Right ventricle myocardium superior (tissue), 1 donor: ENCODE measurements around the gene GABRA5. TPM values are rescaled to one million over a fixed set of nuclear protein-coding genes. Genes with fewer than 3 reads are reported as not detected.
"Not testable (repeated sequence)": the region's sequence is repeated elsewhere in the genome, so short reads cannot be mapped to it uniquely, and the experiment has no call there.

Source experiments
- ATAC-seq: fragments of 200-7000 bp; cut with Tn5 transposase; one replicate; pipeline ENCODE4 v1.9.1; 2020; ENCODE audit warnings: mild to moderate bottlenecking; ENCODE audit not compliant: poor library complexity
- DNase-seq: peaks from one replicate; pipeline ENCODE4 v3.0.0-alpha.2; 2020
- intact Hi-C: fragments of 100-400 bp; cut with DNase I; formaldehyde crosslinking; loops from one replicate; pipeline ENCODE4 v1.11.2; 2022
- total RNA-seq: library from RNA; stranded (reverse); fragmentation: NEBNext Ultra II Directional; extraction: Animal tissue kit (Norgen Biotek cat#: 25700); gene quantifications from one replicate; pipeline ENCODE4 v1.2.1, GENCODE V29; 2021
- donor health status: DM: no; HTN: yes; CAD: no; lungs with severe emphysema.

The GABRA5 gene
- total RNA-seq, 1 donor from 2014 or later: not detected

DNA sequence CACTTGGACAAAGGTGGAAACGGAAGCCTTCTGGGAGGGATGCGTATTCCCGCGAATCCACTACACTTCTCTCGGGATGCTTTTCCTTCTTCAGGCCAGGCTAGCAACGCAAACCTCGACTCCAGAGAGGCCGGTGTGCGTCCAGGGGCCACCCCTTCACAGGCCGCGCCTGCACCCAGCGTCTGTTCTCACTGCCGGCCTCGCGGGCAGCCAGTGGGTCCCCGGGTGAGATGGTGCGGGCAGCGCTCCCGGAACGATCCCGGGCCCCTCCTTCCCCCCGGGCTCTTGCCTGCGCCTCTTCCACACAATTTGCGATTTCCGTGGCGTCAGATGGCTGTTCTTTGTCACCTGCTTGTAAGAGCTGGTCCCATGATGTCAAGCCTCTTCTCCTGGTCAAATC lies 27.3 kb downstream of the GABRA5 start:
- DNase-seq: no peak
- no peak for ATAC-seq
- intact Hi-C loops: no loop called here

- intact Hi-C loops, ATAC-seq, DNase-seq: not testable (repeated sequence)
Observed at GRCh38 chr15:26895346-26895745, 28.5 kb downstream of the GABRA5 start.

DNA sequence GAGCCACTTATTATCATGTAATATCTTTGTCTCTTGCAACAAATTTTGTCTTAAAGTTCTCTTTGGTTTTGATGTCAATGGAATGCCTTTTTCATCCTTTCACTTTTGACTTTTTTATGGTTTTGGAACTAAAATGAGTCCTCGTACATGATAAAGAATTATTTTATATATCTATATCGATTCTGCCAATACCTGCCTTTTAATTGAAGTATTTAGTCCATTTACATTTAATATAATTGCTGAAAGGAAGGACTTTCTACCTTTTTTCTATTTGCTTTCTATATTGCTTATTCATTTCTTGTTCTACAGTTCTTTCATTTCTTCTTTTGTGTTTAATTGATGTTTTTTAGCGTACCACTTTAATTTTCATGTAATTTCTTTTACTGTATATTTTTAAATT lies 32.8 kb downstream of the GABRA5 start:
- intact Hi-C loops: no loop called here
- ATAC-seq: no peak

GRCh38 chr15:26901041-26901440 lies 34.2 kb downstream of the GABRA5 start:
- intact Hi-C loops: no loop called here
- ATAC-seq (no peak), DNase-seq (no peak)

More for the DNA sequence above, 32.8 kb downstream of the GABRA5 start:
- DNase-seq: no peak

- no peak for ATAC-seq
- no peak for DNase-seq
- intact Hi-C loops: no loop called here
Observed at GRCh38 chr15:26910715-26911114, 43.9 kb downstream of the GABRA5 start.

- ATAC-seq (no peak), DNase-seq (no peak)
- intact Hi-C loops: no loop called here
Observed at GRCh38 chr15:26921433-26921832, 54.6 kb downstream of the GABRA5 start.

DNA sequence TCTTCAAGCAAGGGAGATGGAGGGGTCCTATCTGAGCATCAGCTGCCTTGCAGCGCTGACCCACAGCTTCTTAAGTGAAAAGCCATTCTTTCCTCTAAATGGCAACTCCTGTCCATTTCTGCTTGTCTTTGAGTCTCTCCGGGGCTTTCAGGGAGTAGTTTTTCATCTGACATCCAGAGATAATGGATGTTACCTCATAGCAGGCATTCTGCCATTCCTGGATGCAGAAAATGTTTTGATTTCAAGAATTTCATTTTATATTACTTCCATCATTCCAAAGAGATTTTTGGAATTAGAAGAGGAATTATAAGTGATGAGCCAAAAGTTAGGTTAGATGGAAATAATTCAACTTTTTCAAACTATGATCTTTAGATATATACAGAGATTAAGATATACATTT lies 59.2 kb downstream of the GABRA5 start:
- intact Hi-C loops: no loop called here
- DNase-seq: no peak
- ATAC-seq: no peak

GRCh38 chr15:26928051-26928450 lies 61.2 kb downstream of the GABRA5 start:
- intact Hi-C loops: no loop called here
- no peak for DNase-seq
- no peak for ATAC-seq

GRCh38 chr15:26929588-26929987 lies 62.7 kb downstream of the GABRA5 start:
- DNase-seq: no peak
- ATAC-seq: no peak
- intact Hi-C loops: no loop called here

DNA sequence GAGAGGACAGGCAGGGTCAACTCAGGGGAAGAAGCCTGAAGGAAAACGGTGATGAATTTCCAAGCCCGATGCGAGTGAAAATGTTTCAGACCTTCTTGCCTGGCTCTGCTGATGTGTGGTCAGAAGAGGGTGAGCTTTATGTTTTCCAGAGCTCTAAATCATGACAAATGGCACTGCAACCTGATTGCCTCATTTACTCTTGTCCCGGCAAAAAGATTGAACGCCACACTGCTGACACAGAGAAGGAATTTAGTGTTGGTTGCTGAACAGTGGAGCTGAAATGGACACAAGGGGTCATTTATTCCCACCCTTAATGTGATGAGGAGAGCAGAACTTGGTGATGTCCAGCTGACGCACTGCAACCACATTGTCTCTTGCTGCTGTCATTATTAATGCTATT lies 68.0 kb downstream of the GABRA5 start:
- no peak for ATAC-seq
- DNase-seq: no peak
- intact Hi-C loops: no loop called here

DNA sequence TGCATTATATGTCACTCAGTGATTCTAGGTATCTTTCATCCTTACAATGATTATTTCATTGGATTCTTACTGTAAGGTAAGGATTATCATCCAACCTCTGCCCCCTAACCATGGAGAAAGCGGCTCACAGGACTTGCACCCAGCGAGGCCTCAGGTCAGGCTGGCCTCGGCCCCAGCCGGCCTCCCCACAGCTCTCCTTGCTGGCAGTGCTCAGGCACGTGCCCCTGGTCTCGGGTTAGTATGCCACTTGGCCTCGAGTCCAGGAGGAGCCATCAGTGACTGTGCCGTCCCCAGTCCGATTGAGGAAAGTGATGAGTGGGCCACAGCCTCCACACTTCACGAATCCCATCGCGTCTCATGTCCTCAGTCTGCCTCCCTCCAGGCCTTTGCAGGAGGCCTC lies 68.5 kb downstream of the GABRA5 start:
- intact Hi-C loops: no loop called here
- ATAC-seq: no peak

DNA sequence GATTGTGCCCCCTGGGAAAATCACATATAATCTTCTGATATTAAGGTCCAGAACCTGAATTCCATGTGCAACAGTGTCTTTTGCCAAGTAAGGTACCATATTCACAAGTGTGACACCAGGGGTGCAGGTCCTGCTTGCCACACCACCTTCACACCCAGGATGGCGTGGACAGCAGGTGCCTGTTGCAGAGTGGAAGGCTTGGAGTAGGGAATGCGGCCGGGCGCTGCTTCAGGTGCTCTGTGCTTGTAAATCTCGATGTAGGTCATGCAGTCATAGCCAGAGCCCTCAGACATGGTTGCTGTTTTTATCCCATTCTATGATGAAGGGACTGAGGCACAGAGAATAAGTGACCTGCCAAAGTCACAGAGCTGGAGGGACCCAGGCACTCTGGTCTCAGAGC lies 69.6 kb downstream of the GABRA5 start:
- intact Hi-C loops: no loop called here
- no peak for ATAC-seq

More for the DNA sequence above, 68.5 kb downstream of the GABRA5 start:
- DNase-seq: no peak

DNA sequence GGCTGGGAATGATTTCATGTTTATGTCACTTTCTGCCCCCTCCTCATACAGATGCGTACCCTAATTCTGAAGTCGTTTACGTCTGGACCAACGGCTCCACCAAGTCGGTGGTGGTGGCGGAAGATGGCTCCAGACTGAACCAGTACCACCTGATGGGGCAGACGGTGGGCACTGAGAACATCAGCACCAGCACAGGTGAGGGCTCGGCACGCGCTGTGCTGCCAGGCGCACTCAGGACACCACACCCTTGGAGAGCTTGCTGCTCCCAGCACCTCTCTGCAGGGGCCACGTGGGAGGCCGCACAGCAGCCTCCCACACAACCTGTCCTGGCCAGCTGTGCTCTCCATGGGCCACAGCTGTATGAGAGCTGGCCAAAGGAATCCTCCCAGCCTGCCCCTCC lies 70.3 kb downstream of the GABRA5 start:
- no peak for ATAC-seq
- no peak for DNase-seq
- intact Hi-C loops: no loop called here

More for the DNA sequence above, 69.6 kb downstream of the GABRA5 start:
- DNase-seq: no peak

GRCh38 chr15:26939398-26939797 lies 72.5 kb downstream of the GABRA5 start:
- ATAC-seq: no peak
- intact Hi-C loops: no loop called here
- no peak for DNase-seq

- ATAC-seq: no peak
Observed at GRCh38 chr15:26941489-26941888, 74.6 kb downstream of the GABRA5 start.

DNA sequence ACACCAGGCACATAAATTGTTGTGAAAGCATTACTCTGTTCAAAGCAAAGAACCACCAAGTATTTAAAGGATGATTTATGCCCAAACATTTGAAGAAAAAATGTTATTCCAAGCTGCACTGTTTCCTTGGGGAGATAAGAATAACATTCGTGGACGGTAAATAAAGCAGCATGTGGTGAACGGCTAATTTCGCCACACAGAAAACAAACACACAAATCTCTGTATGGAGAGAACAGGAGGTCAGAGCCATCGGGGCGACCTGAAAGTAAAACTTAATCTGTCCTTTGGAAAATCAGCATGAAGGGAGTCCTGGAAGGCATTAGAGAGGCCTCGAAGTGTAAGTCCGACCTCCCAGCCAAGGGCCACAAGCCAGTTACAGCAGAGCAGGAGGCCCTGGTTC lies 77.0 kb downstream of the GABRA5 start:
- ATAC-seq (no peak), DNase-seq (no peak)
- intact Hi-C loops: no loop called here

More at GRCh38 chr15:26941489-26941888, 74.6 kb downstream of the GABRA5 start:
- intact Hi-C loops: no loop called here
- no peak for DNase-seq

- intact Hi-C loops: no loop called here
- DNase-seq (no peak), ATAC-seq (no peak)
Observed at GRCh38 chr15:26945046-26945445, 78.2 kb downstream of the GABRA5 start.

GRCh38 chr15:26950001-26950400 lies 83.1 kb downstream of the GABRA5 start:
- intact Hi-C loops: no loop called here
- DNase-seq: no peak
- no peak for ATAC-seq

DNA sequence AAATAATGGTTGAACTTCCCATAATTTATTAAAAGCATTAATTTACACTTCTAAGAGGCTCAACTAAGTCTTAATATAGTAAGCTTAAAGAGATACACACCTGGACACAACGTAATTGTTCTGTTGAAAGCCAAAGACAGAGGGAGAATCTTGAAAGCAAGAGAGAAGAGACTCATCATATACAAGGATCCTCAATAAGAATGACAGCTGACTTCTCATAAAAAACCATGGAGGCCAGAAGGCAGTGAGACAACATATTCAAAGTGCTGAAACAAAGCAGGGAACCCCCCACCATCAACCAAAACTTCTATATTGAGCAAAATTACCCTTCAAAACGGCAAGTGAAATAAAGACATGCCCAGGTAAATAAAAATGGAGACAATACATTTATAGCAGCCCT lies 87.5 kb downstream of the GABRA5 start:
- intact Hi-C loops: no loop called here
- no peak for DNase-seq
- ATAC-seq: no peak

GRCh38 chr15:26967719-26968269 lies 100.9 kb downstream of the GABRA5 start:
- no peak for DNase-seq
- intact Hi-C loops: no loop called here
- no peak for ATAC-seq

- ATAC-seq (no peak), DNase-seq (no peak)
- intact Hi-C loops: no loop called here
Observed at GRCh38 chr15:26968806-26969205, 101.9 kb downstream of the GABRA5 start.
